HepG2 (cell line): ENCODE data around the gene NOL4L. TPM values are rescaled to one million over a fixed set of nuclear protein-coding genes. Genes with fewer than 3 reads are reported as not detected.

Source experiments
- CBX1 ChIP-seq: IDR thresholded peaks from one replicate; pipeline ENCODE4 v1.6.1; 2016; ENCODE audit warnings: antibody characterized with exemption, low read depth
- HNRNPL ChIP-seq: fragments of 200-400 bp; formaldehyde crosslinking; IDR thresholded peaks from 2 replicates; pipeline ENCODE4 v1.6.1; 2017; ENCODE audit warnings: mild to moderate bottlenecking, low read depth, low read length
- POLR2G ChIP-seq: fragments of 200-400 bp; formaldehyde crosslinking; IDR thresholded peaks from 2 replicates; pipeline ENCODE4 v1.6.1; 2018; ENCODE audit warnings: mild to moderate bottlenecking, low read depth, low read length, moderate library complexity
- ZNF138 ChIP-seq: sonication (generic); formaldehyde crosslinking; IDR thresholded peaks from 2 replicates; pipeline ENCODE4 v1.5.0; 2020; ENCODE audit warnings: mild to moderate bottlenecking, low read depth, missing genetic modification reagents
- ZNF720 ChIP-seq: sonication (generic); formaldehyde crosslinking; IDR thresholded peaks from 2 replicates; pipeline ENCODE4 v1.4.0; 2020; ENCODE audit warnings: missing genetic modification reagents
- polyA plus RNA-seq, 8 experiments: library from polyadenylated mRNA; depleted of rRNA in 3 of 8; stranded (reverse) in 7 of 8; unstranded in 1 of 8; fragments of >200 nt; fragmentation: Illumina TruSeq in 4 of 8; extraction: Trizol in 4 of 8; gene quantifications; 2 replicates each; pipeline versions ENCODE4 v1.2.1 to v1.2.3, GENCODE V29; 2011 to 2016; ENCODE audit warnings: low read depth in 4 of 8, missing spikeins in 1 of 8, mixed read lengths in 1 of 8; ENCODE audit not compliant: insufficient read depth in 1 of 8
- total RNA-seq, 5 experiments: library from RNA; depleted of rRNA; stranded (reverse); fragments of >200 nt; fragmentation: Illumina TruSeq; extraction: Trizol; gene quantifications; 2 replicates each; pipeline ENCODE4 v1.2.3, GENCODE V29; 2016; ENCODE audit warnings: low read depth in 1 of 5
- TF ChIP-seq, protein P1 (sequence below): sonication (generic); formaldehyde crosslinking; IDR thresholded peaks from 2 replicates; pipeline ENCODE4 v1.5.0; 2020; ENCODE audit warnings: mild to moderate bottlenecking, missing genetic modification reagents, borderline replicate concordance
- TF ChIP-seq, protein P2 (sequence below): sonication (generic); formaldehyde crosslinking; IDR thresholded peaks from 2 replicates; pipeline ENCODE4 v1.4.0; 2020; ENCODE audit warnings: mild to moderate bottlenecking, missing genetic modification reagents
- TF ChIP-seq, protein P3 (sequence below): IDR thresholded peaks from 2 replicates; pipeline ENCODE4 v1.6.1; 2016; ENCODE audit warnings: missing compliant biosample characterization, missing genetic modification reagents, borderline replicate concordance
- TF ChIP-seq, protein P4 (sequence below): sonication (generic); formaldehyde crosslinking; IDR thresholded peaks from 2 replicates; pipeline ENCODE4 v1.4.0; 2020; ENCODE audit warnings: missing genetic modification reagents, borderline replicate concordance
- TF ChIP-seq, protein P5 (sequence below): sonication (generic); formaldehyde crosslinking; IDR thresholded peaks from 2 replicates; pipeline ENCODE4 v1.4.0; 2020; ENCODE audit warnings: low read depth, mild to moderate bottlenecking, missing genetic modification reagents
- TF ChIP-seq, protein P6 (sequence below): sonication (generic); formaldehyde crosslinking; IDR thresholded peaks from 2 replicates; pipeline ENCODE4 v1.5.1; 2020; ENCODE audit warnings: mild to moderate bottlenecking, missing genetic modification reagents
- TF ChIP-seq, protein P7 (sequence below): sonication (generic); formaldehyde crosslinking; IDR thresholded peaks from 2 replicates; pipeline ENCODE4 v1.5.1; 2020; ENCODE audit warnings: missing genetic modification reagents, mild to moderate bottlenecking, borderline replicate concordance

Gene NOL4L
- total and polyA plus RNA-seq, 2 of the 13 experiments (the other 11 are each of a cell fraction or from before 2014, with no cell fraction given), result 16.6 to 35.4 TPM

DNA sequence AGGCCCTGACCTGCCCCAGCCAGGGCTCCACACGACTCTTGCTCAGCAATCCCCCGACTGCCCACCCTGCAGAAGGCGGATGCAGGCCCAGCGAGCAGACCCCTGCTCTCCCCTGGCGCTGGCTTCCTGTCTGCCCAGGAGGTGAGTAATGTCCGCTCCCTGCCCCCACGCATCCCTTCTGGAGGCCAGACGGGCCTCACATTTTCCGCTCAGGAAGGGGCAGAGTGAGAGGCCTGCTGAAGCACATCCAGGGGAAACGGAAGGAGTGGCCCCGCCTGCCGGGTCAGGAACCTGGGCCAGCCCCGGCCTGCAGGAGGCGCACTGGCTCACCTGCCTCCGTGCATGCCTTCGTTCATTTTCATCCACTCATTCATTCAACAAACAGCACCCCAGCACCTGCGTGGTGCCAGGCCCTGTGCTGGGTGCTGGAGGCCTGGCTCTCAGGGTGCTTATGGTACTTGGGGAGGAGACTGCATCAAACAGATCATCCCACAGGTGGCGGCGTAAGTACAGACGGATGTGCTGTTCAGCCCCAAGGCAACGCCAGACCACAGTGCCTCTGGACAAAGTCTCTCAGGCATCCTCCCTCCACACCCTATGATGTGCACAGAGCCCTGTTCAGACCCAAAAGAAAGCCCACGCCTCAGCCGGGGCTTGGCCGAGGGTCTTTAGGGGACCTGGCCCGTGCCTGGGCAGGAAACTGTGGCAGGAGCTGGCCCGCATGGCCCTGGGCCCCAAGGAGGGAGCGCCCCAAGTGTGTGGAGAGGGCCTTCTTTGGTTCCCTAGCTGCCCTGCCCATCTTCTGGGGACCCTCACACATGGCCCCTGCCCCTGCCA, 114.9 kb downstream of the NOL4L start (continued):
- TF ChIP-seq, protein P1, sequence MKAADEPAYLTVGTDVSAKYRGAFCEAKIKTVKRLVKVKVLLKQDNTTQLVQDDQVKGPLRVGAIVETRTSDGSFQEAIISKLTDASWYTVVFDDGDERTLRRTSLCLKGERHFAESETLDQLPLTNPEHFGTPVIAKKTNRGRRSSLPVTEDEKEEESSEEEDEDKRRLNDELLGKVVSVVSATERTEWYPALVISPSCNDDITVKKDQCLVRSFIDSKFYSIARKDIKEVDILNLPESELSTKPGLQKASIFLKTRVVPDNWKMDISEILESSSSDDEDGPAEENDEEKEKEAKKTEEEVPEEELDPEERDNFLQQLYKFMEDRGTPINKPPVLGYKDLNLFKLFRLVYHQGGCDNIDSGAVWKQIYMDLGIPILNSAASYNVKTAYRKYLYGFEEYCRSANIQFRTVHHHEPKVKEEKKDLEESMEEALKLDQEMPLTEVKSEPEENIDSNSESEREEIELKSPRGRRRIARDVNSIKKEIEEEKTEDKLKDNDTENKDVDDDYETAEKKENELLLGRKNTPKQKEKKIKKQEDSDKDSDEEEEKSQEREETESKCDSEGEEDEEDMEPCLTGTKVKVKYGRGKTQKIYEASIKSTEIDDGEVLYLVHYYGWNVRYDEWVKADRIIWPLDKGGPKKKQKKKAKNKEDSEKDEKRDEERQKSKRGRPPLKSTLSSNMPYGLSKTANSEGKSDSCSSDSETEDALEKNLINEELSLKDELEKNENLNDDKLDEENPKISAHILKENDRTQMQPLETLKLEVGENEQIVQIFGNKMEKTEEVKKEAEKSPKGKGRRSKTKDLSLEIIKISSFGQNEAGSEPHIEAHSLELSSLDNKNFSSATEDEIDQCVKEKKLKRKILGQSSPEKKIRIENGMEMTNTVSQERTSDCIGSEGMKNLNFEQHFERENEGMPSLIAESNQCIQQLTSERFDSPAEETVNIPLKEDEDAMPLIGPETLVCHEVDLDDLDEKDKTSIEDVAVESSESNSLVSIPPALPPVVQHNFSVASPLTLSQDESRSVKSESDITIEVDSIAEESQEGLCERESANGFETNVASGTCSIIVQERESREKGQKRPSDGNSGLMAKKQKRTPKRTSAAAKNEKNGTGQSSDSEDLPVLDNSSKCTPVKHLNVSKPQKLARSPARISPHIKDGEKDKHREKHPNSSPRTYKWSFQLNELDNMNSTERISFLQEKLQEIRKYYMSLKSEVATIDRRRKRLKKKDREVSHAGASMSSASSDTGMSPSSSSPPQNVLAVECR (CRISPR knock-in tag), result peak; percentile 57; the same call in 1 of the 2 replicates
- TF ChIP-seq, protein P2, sequence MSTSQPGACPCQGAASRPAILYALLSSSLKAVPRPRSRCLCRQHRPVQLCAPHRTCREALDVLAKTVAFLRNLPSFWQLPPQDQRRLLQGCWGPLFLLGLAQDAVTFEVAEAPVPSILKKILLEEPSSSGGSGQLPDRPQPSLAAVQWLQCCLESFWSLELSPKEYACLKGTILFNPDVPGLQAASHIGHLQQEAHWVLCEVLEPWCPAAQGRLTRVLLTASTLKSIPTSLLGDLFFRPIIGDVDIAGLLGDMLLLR, result no peak; the same call in 1 of the 2 replicates
- TF ChIP-seq, protein P3, sequence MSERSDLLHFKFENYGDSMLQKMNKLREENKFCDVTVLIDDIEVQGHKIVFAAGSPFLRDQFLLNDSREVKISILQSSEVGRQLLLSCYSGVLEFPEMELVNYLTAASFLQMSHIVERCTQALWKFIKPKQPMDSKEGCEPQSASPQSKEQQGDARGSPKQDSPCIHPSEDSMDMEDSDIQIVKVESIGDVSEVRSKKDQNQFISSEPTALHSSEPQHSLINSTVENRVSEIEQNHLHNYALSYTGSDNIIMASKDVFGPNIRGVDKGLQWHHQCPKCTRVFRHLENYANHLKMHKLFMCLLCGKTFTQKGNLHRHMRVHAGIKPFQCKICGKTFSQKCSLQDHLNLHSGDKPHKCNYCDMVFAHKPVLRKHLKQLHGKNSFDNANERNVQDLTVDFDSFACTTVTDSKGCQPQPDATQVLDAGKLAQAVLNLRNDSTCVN (CRISPR knock-in tag), result no peak
- TF ChIP-seq, protein P4, sequence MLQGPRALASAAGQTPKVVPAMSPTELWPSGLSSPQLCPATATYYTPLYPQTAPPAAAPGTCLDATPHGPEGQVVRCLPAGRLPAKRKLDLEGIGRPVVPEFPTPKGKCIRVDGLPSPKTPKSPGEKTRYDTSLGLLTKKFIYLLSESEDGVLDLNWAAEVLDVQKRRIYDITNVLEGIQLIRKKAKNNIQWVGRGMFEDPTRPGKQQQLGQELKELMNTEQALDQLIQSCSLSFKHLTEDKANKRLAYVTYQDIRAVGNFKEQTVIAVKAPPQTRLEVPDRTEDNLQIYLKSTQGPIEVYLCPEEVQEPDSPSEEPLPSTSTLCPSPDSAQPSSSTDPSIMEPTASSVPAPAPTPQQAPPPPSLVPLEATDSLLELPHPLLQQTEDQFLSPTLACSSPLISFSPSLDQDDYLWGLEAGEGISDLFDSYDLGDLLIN (CRISPR knock-in tag), result 0 out of 2 replicates have a peak, but pooled peaks have one; percentile 47
- no peak for TF ChIP-seq ZNF138 (CRISPR knock-in tag)
- no peak for TF ChIP-seq CBX1
- 0 out of 2 replicates have a peak, but pooled peaks have one; percentile 63 for TF ChIP-seq ZNF720 (CRISPR knock-in tag)
- peak; percentile 21; the same call in 1 of the 2 replicates for TF ChIP-seq POLR2G
- TF ChIP-seq, protein P5, sequence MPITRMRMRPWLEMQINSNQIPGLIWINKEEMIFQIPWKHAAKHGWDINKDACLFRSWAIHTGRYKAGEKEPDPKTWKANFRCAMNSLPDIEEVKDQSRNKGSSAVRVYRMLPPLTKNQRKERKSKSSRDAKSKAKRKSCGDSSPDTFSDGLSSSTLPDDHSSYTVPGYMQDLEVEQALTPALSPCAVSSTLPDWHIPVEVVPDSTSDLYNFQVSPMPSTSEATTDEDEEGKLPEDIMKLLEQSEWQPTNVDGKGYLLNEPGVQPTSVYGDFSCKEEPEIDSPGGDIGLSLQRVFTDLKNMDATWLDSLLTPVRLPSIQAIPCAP (CRISPR knock-in tag), result no peak
- no peak for TF ChIP-seq HNRNPL
- TF ChIP-seq, protein P6, sequence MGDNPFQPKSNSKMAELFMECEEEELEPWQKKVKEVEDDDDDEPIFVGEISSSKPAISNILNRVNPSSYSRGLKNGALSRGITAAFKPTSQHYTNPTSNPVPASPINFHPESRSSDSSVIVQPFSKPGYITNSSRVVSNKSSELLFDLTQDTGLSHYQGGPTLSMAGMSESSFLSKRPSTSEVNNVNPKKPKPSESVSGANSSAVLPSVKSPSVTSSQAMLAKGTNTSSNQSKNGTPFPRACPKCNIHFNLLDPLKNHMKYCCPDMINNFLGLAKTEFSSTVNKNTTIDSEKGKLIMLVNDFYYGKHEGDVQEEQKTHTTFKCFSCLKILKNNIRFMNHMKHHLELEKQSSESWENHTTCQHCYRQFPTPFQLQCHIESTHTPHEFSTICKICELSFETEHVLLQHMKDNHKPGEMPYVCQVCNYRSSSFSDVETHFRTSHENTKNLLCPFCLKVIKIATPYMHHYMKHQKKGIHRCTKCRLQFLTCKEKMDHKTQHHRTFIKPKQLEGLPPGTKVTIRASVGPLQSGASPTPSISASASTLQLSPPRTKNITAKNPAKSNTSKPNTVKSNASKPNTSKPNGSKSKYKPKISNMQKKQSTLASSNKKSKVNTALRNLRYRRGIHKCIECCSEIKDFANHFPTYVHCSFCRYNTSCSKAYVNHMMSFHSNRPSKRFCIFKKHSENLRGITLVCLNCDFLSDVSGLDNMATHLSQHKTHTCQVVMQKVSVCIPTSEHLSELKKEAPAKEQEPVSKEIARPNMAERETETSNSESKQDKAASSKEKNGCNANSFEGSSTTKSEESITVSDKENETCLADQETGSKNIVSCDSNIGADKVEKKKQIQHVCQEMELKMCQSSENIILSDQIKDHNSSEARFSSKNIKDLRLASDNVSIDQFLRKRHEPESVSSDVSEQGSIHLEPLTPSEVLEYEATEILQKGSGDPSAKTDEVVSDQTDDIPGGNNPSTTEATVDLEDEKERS (CRISPR knock-in tag), result 0 out of 2 replicates have a peak, but pooled peaks have one; percentile 23
- TF ChIP-seq, protein P7, sequence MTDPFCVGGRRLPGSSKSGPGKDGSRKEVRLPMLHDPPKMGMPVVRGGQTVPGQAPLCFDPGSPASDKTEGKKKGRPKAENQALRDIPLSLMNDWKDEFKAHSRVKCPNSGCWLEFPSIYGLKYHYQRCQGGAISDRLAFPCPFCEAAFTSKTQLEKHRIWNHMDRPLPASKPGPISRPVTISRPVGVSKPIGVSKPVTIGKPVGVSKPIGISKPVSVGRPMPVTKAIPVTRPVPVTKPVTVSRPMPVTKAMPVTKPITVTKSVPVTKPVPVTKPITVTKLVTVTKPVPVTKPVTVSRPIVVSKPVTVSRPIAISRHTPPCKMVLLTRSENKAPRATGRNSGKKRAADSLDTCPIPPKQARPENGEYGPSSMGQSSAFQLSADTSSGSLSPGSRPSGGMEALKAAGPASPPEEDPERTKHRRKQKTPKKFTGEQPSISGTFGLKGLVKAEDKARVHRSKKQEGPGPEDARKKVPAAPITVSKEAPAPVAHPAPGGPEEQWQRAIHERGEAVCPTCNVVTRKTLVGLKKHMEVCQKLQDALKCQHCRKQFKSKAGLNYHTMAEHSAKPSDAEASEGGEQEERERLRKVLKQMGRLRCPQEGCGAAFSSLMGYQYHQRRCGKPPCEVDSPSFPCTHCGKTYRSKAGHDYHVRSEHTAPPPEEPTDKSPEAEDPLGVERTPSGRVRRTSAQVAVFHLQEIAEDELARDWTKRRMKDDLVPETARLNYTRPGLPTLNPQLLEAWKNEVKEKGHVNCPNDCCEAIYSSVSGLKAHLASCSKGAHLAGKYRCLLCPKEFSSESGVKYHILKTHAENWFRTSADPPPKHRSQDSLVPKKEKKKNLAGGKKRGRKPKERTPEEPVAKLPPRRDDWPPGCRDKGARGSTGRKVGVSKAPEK, result no peak
